H1 (cell line): ENCODE results near the gene CDC42BPB. TPM values are rescaled to one million over a fixed set of nuclear protein-coding genes. Genes with fewer than 3 reads are reported as not detected.

Source experiments
- BACH1 ChIP-seq: IDR thresholded peaks from 2 replicates; pipeline ENCODE4 v1.6.1; 2012; ENCODE audit warnings: low read length, improper control_type of control experiment
- HDAC2 ChIP-seq, 2 experiments: fragments of 300-600 bp in 1 of 2; sonication (generic) in 1 of 2; IDR thresholded peaks; 2 replicates each; pipeline ENCODE4 v1.6.1; 2011 to 2012; ENCODE audit warnings: low read depth in 2 of 2, low read length in 2 of 2, mild to moderate bottlenecking in 2 of 2, moderate library complexity in 2 of 2, borderline replicate concordance in 1 of 2, inconsistent platforms in 1 of 2
- PHF8 ChIP-seq: fragments of 200-600 bp; sonication (generic); conservative IDR thresholded peaks from 2 replicates; pipeline ENCODE4 v1.7.1; 2012; ENCODE audit warnings: low read depth, mild to moderate bottlenecking, inconsistent platforms, low read length, moderate library complexity
- RBBP5 ChIP-seq: IDR thresholded peaks from 2 replicates; pipeline ENCODE4 v1.7.1; 2012; ENCODE audit warnings: low read depth, mild to moderate bottlenecking, inconsistent platforms, low read length, moderate library complexity, borderline replicate concordance
- SIN3A ChIP-seq, 2 experiments: IDR thresholded peaks in 1 of 2; conservative IDR thresholded peaks in 1 of 2; 2 replicates each; pipeline ENCODE4 v1.6.1; 2011 to 2012; ENCODE audit warnings: low read length in 2 of 2, improper control_type of control experiment in 1 of 2, low read depth in 1 of 2, mild to moderate bottlenecking in 1 of 2
- TEAD4 ChIP-seq: IDR thresholded peaks from 2 replicates; pipeline ENCODE4 v1.6.1; 2012; ENCODE audit warnings: low read depth, low read length, inconsistent platforms, mixed read lengths
- polyA plus RNA-seq, 7 experiments: library from polyadenylated mRNA; depleted of rRNA in 3 of 7; stranded (reverse) in 5 of 7; unstranded in 2 of 7; fragments of >200 nt in 5 of 7; fragments of 200-250 nt in 2 of 7; gene quantifications; 1 replicate in 5 of 7; 2 replicates in 1 of 7; 4 replicates in 1 of 7; pipeline versions ENCODE4 v1.2.1 to v1.2.3, GENCODE V29; 2011 to 2013; ENCODE audit warnings: missing spikeins in 2 of 7, mixed read lengths in 2 of 7
- total RNA-seq: library from RNA; stranded (reverse); fragmentation: NEBNext Ultra II Directional; extraction: Animal tissue kit (Norgen Biotek cat#: 25700); gene quantifications from 2 replicates; pipeline ENCODE4 v1.2.1, GENCODE V29; 2021
- TF ChIP-seq, protein P1 (sequence below): fragments of 300-600 bp; sonication (generic); IDR thresholded peaks from 2 replicates; pipeline ENCODE4 v1.7.1; 2012; ENCODE audit warnings: low read length, moderate library complexity, mild to moderate bottlenecking, inconsistent platforms; ENCODE audit not compliant: insufficient replicate concordance
- TF ChIP-seq, protein P2 (sequence below): IDR thresholded peaks from 2 replicates; pipeline ENCODE4 v1.6.1; 2011; ENCODE audit warnings: low read depth, mild to moderate bottlenecking, low read length; ENCODE audit not compliant: insufficient read depth
- TF ChIP-seq, protein P3 (sequence below): IDR thresholded peaks from 2 replicates; pipeline ENCODE4 v1.6.1; 2011; ENCODE audit warnings: low read length, improper control_type of control experiment

CDC42BPB gene
- total and polyA plus RNA-seq, 2 of the 8 experiments (the other 6 are each of a cell fraction or from before 2014, with no cell fraction given): 51.2 to 88.2 TPM

DNA sequence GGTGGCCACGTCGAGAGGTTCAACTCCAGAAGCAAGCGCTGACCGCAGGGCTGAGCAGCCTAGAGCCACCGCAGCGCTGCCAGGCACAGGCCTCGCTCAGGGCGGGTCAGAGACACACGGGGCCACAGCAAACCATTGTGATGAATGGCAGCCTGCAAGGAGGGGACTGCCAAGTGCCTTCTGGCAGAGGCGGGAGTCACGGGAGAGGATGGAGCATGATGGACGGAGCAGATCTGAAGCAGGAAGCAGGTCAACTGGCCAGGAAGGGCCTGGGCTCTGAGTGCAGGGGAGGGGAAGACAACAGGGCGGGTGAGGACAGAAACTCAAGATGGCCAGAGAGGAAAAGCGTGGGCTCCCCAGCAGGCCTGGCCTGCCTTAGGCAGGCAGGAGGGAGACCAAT lies 49.8 kb downstream of the CDC42BPB start (continued):
- TF ChIP-seq, protein P1, sequence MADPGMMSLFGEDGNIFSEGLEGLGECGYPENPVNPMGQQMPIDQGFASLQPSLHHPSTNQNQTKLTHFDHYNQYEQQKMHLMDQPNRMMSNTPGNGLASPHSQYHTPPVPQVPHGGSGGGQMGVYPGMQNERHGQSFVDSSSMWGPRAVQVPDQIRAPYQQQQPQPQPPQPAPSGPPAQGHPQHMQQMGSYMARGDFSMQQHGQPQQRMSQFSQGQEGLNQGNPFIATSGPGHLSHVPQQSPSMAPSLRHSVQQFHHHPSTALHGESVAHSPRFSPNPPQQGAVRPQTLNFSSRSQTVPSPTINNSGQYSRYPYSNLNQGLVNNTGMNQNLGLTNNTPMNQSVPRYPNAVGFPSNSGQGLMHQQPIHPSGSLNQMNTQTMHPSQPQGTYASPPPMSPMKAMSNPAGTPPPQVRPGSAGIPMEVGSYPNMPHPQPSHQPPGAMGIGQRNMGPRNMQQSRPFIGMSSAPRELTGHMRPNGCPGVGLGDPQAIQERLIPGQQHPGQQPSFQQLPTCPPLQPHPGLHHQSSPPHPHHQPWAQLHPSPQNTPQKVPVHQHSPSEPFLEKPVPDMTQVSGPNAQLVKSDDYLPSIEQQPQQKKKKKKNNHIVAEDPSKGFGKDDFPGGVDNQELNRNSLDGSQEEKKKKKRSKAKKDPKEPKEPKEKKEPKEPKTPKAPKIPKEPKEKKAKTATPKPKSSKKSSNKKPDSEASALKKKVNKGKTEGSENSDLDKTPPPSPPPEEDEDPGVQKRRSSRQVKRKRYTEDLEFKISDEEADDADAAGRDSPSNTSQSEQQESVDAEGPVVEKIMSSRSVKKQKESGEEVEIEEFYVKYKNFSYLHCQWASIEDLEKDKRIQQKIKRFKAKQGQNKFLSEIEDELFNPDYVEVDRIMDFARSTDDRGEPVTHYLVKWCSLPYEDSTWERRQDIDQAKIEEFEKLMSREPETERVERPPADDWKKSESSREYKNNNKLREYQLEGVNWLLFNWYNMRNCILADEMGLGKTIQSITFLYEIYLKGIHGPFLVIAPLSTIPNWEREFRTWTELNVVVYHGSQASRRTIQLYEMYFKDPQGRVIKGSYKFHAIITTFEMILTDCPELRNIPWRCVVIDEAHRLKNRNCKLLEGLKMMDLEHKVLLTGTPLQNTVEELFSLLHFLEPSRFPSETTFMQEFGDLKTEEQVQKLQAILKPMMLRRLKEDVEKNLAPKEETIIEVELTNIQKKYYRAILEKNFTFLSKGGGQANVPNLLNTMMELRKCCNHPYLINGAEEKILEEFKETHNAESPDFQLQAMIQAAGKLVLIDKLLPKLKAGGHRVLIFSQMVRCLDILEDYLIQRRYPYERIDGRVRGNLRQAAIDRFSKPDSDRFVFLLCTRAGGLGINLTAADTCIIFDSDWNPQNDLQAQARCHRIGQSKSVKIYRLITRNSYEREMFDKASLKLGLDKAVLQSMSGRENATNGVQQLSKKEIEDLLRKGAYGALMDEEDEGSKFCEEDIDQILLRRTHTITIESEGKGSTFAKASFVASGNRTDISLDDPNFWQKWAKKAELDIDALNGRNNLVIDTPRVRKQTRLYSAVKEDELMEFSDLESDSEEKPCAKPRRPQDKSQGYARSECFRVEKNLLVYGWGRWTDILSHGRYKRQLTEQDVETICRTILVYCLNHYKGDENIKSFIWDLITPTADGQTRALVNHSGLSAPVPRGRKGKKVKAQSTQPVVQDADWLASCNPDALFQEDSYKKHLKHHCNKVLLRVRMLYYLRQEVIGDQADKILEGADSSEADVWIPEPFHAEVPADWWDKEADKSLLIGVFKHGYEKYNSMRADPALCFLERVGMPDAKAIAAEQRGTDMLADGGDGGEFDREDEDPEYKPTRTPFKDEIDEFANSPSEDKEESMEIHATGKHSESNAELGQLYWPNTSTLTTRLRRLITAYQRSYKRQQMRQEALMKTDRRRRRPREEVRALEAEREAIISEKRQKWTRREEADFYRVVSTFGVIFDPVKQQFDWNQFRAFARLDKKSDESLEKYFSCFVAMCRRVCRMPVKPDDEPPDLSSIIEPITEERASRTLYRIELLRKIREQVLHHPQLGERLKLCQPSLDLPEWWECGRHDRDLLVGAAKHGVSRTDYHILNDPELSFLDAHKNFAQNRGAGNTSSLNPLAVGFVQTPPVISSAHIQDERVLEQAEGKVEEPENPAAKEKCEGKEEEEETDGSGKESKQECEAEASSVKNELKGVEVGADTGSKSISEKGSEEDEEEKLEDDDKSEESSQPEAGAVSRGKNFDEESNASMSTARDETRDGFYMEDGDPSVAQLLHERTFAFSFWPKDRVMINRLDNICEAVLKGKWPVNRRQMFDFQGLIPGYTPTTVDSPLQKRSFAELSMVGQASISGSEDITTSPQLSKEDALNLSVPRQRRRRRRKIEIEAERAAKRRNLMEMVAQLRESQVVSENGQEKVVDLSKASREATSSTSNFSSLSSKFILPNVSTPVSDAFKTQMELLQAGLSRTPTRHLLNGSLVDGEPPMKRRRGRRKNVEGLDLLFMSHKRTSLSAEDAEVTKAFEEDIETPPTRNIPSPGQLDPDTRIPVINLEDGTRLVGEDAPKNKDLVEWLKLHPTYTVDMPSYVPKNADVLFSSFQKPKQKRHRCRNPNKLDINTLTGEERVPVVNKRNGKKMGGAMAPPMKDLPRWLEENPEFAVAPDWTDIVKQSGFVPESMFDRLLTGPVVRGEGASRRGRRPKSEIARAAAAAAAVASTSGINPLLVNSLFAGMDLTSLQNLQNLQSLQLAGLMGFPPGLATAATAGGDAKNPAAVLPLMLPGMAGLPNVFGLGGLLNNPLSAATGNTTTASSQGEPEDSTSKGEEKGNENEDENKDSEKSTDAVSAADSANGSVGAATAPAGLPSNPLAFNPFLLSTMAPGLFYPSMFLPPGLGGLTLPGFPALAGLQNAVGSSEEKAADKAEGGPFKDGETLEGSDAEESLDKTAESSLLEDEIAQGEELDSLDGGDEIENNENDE: no peak
- TF ChIP-seq HDAC2 (IDR thresholded peaks at IDR 0.05; ENCODE audit: borderline replicate concordance in 1 of 2, low read depth in 2 of 2, low read length in 2 of 2) (no peak), BACH1 (no peak), PHF8 (no peak), RBBP5 (no peak), TEAD4 (no peak), SIN3A (conservative IDR thresholded peaks at IDR 0.05 in 1 of 2, IDR thresholded peaks at IDR 0.05 in 1 of 2; ENCODE audit: low read depth in 1 of 2, low read length in 2 of 2) (no peak)
- TF ChIP-seq, protein P2, sequence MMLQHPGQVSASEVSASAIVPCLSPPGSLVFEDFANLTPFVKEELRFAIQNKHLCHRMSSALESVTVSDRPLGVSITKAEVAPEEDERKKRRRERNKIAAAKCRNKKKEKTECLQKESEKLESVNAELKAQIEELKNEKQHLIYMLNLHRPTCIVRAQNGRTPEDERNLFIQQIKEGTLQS: no peak
- TF ChIP-seq, protein P3, sequence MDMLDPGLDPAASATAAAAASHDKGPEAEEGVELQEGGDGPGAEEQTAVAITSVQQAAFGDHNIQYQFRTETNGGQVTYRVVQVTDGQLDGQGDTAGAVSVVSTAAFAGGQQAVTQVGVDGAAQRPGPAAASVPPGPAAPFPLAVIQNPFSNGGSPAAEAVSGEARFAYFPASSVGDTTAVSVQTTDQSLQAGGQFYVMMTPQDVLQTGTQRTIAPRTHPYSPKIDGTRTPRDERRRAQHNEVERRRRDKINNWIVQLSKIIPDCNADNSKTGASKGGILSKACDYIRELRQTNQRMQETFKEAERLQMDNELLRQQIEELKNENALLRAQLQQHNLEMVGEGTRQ: no peak
